MCF 10A (cell line): ENCODE results near the gene ERC2. TPM values are rescaled to one million over a fixed set of nuclear protein-coding genes. Genes with fewer than 3 reads are reported as not detected.

Source experiments
- BruUV-seq: library from RNA; stranded (reverse); fragments of 400-500 nt; replicated peaks from 2 replicates; lab custom pipeline; 2021; lab: Mats Ljungman, UMichigan
- CTCF ChIA-PET: fragments of 300-600 bp; sonication (Branson Sonifier 250); formaldehyde crosslinking; extraction: SDS; loops from one replicate; lab custom pipeline; 2021; ENCODE audit warnings: antibody characterized with exemption, inconsistent platforms; lab: Yijun Ruan, JAX
- POLR2A ChIA-PET: fragments of 300-600, 350-650 bp; sonication (Branson Sonifier 250); formaldehyde crosslinking; extraction: SDS; loops from one replicate; lab custom pipeline; 2020; ENCODE audit warnings: antibody characterized with exemption, inconsistent platforms; lab: Yijun Ruan, JAX
- DNase-seq: peaks from one replicate; pipeline ENCODE4 v3.0.0-alpha.2; 2018; ENCODE audit not compliant: unreplicated experiment
- H3K27ac Mint-ChIP-seq: one replicate; pipeline ENCODE4 v1.8.0; 2022; ENCODE audit warnings: mild to moderate bottlenecking, low read depth, mixed read lengths; ENCODE audit not compliant: unreplicated experiment
- H3K27me3 Mint-ChIP-seq: one replicate; pipeline ENCODE4 v1.8.0; 2022; ENCODE audit warnings: mixed read lengths; ENCODE audit not compliant: insufficient read depth, unreplicated experiment
- H3K36me3 Mint-ChIP-seq: one replicate; pipeline ENCODE4 v1.8.0; 2022; ENCODE audit warnings: mild to moderate bottlenecking, moderate library complexity, mixed read lengths; ENCODE audit not compliant: insufficient read depth, unreplicated experiment
- H3K4me1 Mint-ChIP-seq: one replicate; pipeline ENCODE4 v1.8.0; 2022; ENCODE audit warnings: mixed read lengths; ENCODE audit not compliant: insufficient read depth, unreplicated experiment
- H3K4me3 Mint-ChIP-seq: one replicate; pipeline ENCODE4 v1.8.0; 2022; ENCODE audit warnings: mild to moderate bottlenecking, moderate library complexity, mixed read lengths; ENCODE audit not compliant: unreplicated experiment
- H3K9me3 Mint-ChIP-seq: one replicate; pipeline ENCODE4 v1.8.0; 2022; ENCODE audit warnings: mixed read lengths; ENCODE audit not compliant: unreplicated experiment
- CTCF ChIP-seq: fragments of 200-600 bp; IDR thresholded peaks from one replicate; pipeline ENCODE4 v1.8.0; 2022; ENCODE audit warnings: antibody characterized with exemption, mild to moderate bottlenecking; ENCODE audit not compliant: unreplicated experiment
- intact Hi-C: fragments of 100-400 bp; cut with micrococcal nuclease; formaldehyde crosslinking; loops from 2 replicates; pipeline ENCODE4 v1.14.1; 2022
- total RNA-seq: library from RNA; stranded (reverse); gene quantifications from 2 replicates; pipeline ENCODE4 v1.2.3, GENCODE V29; 2022

ERC2 gene
- total RNA-seq, 1 experiment from 2014 or later = 0.42 TPM

- intact Hi-C loops = no loop called here
- Mint-ChIP-seq H3K4me3 (no peak overlapping the region), H3K27me3 (no peaks in the 10 kb centered on the region), H3K9me3 (no peaks in the 10 kb centered on the region), H3K4me1 (no peaks in the 10 kb centered on the region), H3K36me3 (no peaks in the 10 kb centered on the region), H3K27ac (no peak overlapping the region)
- ChIA-PET CTCF (interaction anchor here (0.6 kb wide), 2 partner anchors 161 to 677 kb away, joined by 3 read pairs; no protein-coding TSS in a partner anchor), POLR2A (interaction anchor here (0.6 to 0.7 kb wide), 2 partner anchors 481 to 520 kb away, joined by 3 to 5 read pairs; no protein-coding TSS in a partner anchor)
- BruUV-seq = no TSS peak
- no peak for DNase-seq
- no peak for TF ChIP-seq CTCF
These were observed 407.6 kb downstream of the ERC2 start for GRCh38 chr3:56060521-56061278.

GRCh38 chr3:56059731-56060130 lies 408.5 kb downstream of the ERC2 start:
- Mint-ChIP-seq H3K4me1 (no peaks in the 10 kb centered on the region), H3K27me3 (no peaks in the 10 kb centered on the region), H3K4me3 (no peak overlapping the region), H3K9me3 (no peaks in the 10 kb centered on the region), H3K36me3 (no peaks in the 10 kb centered on the region), H3K27ac (no peak overlapping the region)
- no peak for DNase-seq
- TF ChIP-seq CTCF = no peak
- ChIA-PET POLR2A (interaction anchor here (0.5 kb wide), 1 partner anchor 496 kb away, joined by 3 read pairs; no protein-coding TSS in a partner anchor), CTCF (interaction anchor here (0.6 to 0.7 kb wide), 2 partner anchors 16 to 549 kb away, joined by 3 to 5 read pairs; no protein-coding TSS in a partner anchor)
- intact Hi-C loops = no loop called here
- no TSS peak for BruUV-seq

- H3K27ac Mint-ChIP-seq = no peak overlapping the region
- H3K9me3 Mint-ChIP-seq = no peaks in the 10 kb centered on the region
- no TSS peak for BruUV-seq
- no peak for TF ChIP-seq CTCF
- no peak overlapping the region for H3K4me3 Mint-ChIP-seq
- intact Hi-C loops = no loop called here
- H3K4me1 Mint-ChIP-seq = no peaks in the 10 kb centered on the region
- DNase-seq = no peak
- no peaks in the 10 kb centered on the region for H3K36me3 Mint-ChIP-seq
- H3K27me3 Mint-ChIP-seq = no peaks in the 10 kb centered on the region
- POLR2A ChIA-PET = no interaction called here
- CTCF ChIA-PET = interaction anchor here (0.5 to 0.9 kb wide), 2 partner anchors 8 to 421 kb away, joined by 3 read pairs; no protein-coding TSS in a partner anchor
These were observed 412.3 kb downstream of the ERC2 start for GRCh38 chr3:56055951-56056350.

- POLR2A ChIA-PET = no interaction called here
- no peaks in the 10 kb centered on the region for H3K27me3 Mint-ChIP-seq
- no TSS peak for BruUV-seq
- no peak for TF ChIP-seq CTCF
- CTCF ChIA-PET = interaction anchor here (0.5 to 1.0 kb wide), 3 partner anchors 14 to 501 kb away, joined by 3 read pairs; partner anchors contain the start of gene CCDC66
- H3K36me3 Mint-ChIP-seq = no peaks in the 10 kb centered on the region
- intact Hi-C loops = no loop called here
- H3K9me3 Mint-ChIP-seq = no peaks in the 10 kb centered on the region
- no peak for DNase-seq
- H3K4me1 Mint-ChIP-seq = no peaks in the 10 kb centered on the region
- H3K27ac Mint-ChIP-seq = no peak overlapping the region
- no peak overlapping the region for H3K4me3 Mint-ChIP-seq
These were observed 412.7 kb downstream of the ERC2 start for GRCh38 chr3:56055546-56055945.
